HG03520 (cell line): ENCODE data around the gene MARCHF11.

ENCODE experiments used
- ATAC-seq: cut with Tn5 transposase; IDR thresholded peaks from one replicate; pipeline ENCODE4 v1.9.1; 2021; ENCODE audit warnings: mild to moderate bottlenecking, moderate library complexity; ENCODE audit not compliant: unreplicated experiment

MARCHF11 gene

GRCh38 chr5:16134204-16134603, 45.4 kb downstream of the MARCHF11 start:
- ATAC-seq: no peak

- ATAC-seq: no peak
Observed at GRCh38 chr5:16131878-16132277, 47.7 kb downstream of the MARCHF11 start.

GRCh38 chr5:16128944-16129343, 50.6 kb downstream of the MARCHF11 start:
- no peak for ATAC-seq

GRCh38 chr5:16127865-16128544, 51.6 kb downstream of the MARCHF11 start:
- no peak for ATAC-seq

GRCh38 chr5:16120579-16120978, 59.0 kb downstream of the MARCHF11 start:
- no peak for ATAC-seq

- no peak for ATAC-seq
Observed at GRCh38 chr5:16119790-16120189, 59.8 kb downstream of the MARCHF11 start.

GRCh38 chr5:16115140-16115539, 64.5 kb downstream of the MARCHF11 start:
- no peak for ATAC-seq

- ATAC-seq: no peak
Observed at GRCh38 chr5:16108418-16108817, 71.2 kb downstream of the MARCHF11 start.

- ATAC-seq: no peak
Observed at GRCh38 chr5:16104961-16105360, 74.6 kb downstream of the MARCHF11 start.

GRCh38 chr5:16095612-16096011, 84.0 kb downstream of the MARCHF11 start:
- ATAC-seq: no peak

GRCh38 chr5:16090270-16090669, 89.3 kb downstream of the MARCHF11 start:
- ATAC-seq: no peak

- ATAC-seq: no peak
Observed at GRCh38 chr5:16082982-16083381, 96.6 kb downstream of the MARCHF11 start.

GRCh38 chr5:16082053-16082452, 97.5 kb downstream of the MARCHF11 start:
- no peak for ATAC-seq

- ATAC-seq: no peak
Observed at GRCh38 chr5:16081376-16081955, 98.1 kb downstream of the MARCHF11 start.

- no peak for ATAC-seq
Observed at GRCh38 chr5:16076657-16077056, 102.9 kb downstream of the MARCHF11 start.

- no peak for ATAC-seq
Observed at GRCh38 chr5:16074358-16074757, 105.2 kb downstream of the MARCHF11 start.

- no peak for ATAC-seq
Observed at GRCh38 chr5:16072616-16073015, 107.0 kb downstream of the MARCHF11 start.

GRCh38 chr5:16067415-16067814, 112.2 kb downstream of the MARCHF11 start:
- no peak for ATAC-seq

- ATAC-seq: no peak
Observed at GRCh38 chr5:16066810-16067209, 112.8 kb downstream of the MARCHF11 start.

GRCh38 chr5:16066320-16066719, 113.3 kb downstream of the MARCHF11 start:
- no peak for ATAC-seq

- ATAC-seq: no peak
Observed at GRCh38 chr5:16065831-16066230, 113.8 kb downstream of the MARCHF11 start.

GRCh38 chr5:16064135-16064893, 115.3 kb downstream of the MARCHF11 start:
- no peak for ATAC-seq
